Lung (tissue), 12 donors: ENCODE results near the gene YJU2. TPM values are rescaled to one million over a fixed set of nuclear protein-coding genes. Genes with fewer than 3 reads are reported as not detected.

ENCODE experiments used
- ATAC-seq: fragments of 200-7000 bp; cut with Tn5 transposase; one replicate; pipeline ENCODE4 v1.9.1; 2020; ENCODE audit warnings: moderate number of reproducible peaks; ENCODE audit not compliant: insufficient read depth, low FRiP score
- DNase-seq, 3 donors: peaks; one replicate each; pipeline ENCODE4 v3.0.0-alpha.2; 2013 to 2017
- H3K27ac ChIP-seq, 2 donors: one replicate each; pipeline ENCODE4 v1.5.1; 2013; ENCODE audit warnings: mild to moderate bottlenecking in 2 of 2, moderate library complexity in 2 of 2, control low read depth in 1 of 2, inconsistent platforms in 1 of 2, low read depth in 1 of 2, low read length in 1 of 2
- H3K27me3 ChIP-seq, 3 donors: one replicate each; pipeline ENCODE4 v1.5.1; 2013; ENCODE audit warnings: low read length in 2 of 3; ENCODE audit not compliant: control insufficient read depth in 3 of 3, insufficient read depth in 3 of 3
- H3K36me3 ChIP-seq, 4 donors: one replicate each; pipeline ENCODE4 v1.5.1; 2013; ENCODE audit warnings: low read length in 4 of 4, mild to moderate bottlenecking in 1 of 4, moderate library complexity in 1 of 4; ENCODE audit not compliant: control insufficient read depth in 4 of 4, insufficient read depth in 4 of 4
- H3K4me1 ChIP-seq, 5 donors: one replicate each; pipeline ENCODE4 v1.5.1; 2013; ENCODE audit warnings: low read length in 5 of 5, mild to moderate bottlenecking in 2 of 5, moderate library complexity in 1 of 5; ENCODE audit not compliant: control insufficient read depth in 5 of 5, insufficient read depth in 5 of 5
- H3K4me3 ChIP-seq: one replicate; pipeline ENCODE4 v1.5.1; 2013; ENCODE audit warnings: mild to moderate bottlenecking, control low read depth, moderate library complexity
- H3K9ac ChIP-seq, 2 donors: one replicate each; pipeline ENCODE4 v1.5.1; 2013; ENCODE audit warnings: low read length in 2 of 2, control low read depth in 1 of 2; ENCODE audit not compliant: insufficient read depth in 1 of 2
- H3K9me3 ChIP-seq, 4 donors: one replicate each; pipeline ENCODE4 v1.5.1; 2013; ENCODE audit warnings: low read length in 3 of 4, mild to moderate bottlenecking in 1 of 4, moderate library complexity in 1 of 4; ENCODE audit not compliant: control insufficient read depth in 4 of 4, insufficient read depth in 3 of 4
- WGBS, 2 donors: extraction: QIAGEN DNeasy Blood & Tissue Kit; methylation state at CpG; one replicate each; pipeline ENCODE4 v1.1.7; 2013; 5-methylcytosine and 5-hydroxymethylcytosine counted together
- polyA plus RNA-seq, 2 donors: library from polyadenylated mRNA; stranded (reverse); fragments of 200-250 nt; gene quantifications; one replicate each; pipeline ENCODE4 v1.2.1, GENCODE V29; 2013
- total RNA-seq, 2 donors: library from RNA; depleted of rRNA in 1 of 2; stranded (reverse); fragments of >200 nt in 1 of 2; gene quantifications; one replicate each; pipeline ENCODE4 v1.2.1, GENCODE V29; 2014 to 2021
- TF ChIP-seq, protein P1 (sequence below): IDR thresholded peaks from 2 replicates; pipeline ENCODE4 v1.5.1; 2012; ENCODE audit warnings: mild to moderate bottlenecking; ENCODE audit errors: control extremely low read depth, extremely low read depth
- donor health status: control.
- donor health status: control.
- donor health status: Bipolar disorder and iron deficiency.
- donor health status: healthy.
- donor health status: DM: yes; HTN: yes; CAD: no.

Gene YJU2
- total and polyA plus RNA-seq, 4 donors = 11.2 to 44.2 (median 26.5) TPM

DNA sequence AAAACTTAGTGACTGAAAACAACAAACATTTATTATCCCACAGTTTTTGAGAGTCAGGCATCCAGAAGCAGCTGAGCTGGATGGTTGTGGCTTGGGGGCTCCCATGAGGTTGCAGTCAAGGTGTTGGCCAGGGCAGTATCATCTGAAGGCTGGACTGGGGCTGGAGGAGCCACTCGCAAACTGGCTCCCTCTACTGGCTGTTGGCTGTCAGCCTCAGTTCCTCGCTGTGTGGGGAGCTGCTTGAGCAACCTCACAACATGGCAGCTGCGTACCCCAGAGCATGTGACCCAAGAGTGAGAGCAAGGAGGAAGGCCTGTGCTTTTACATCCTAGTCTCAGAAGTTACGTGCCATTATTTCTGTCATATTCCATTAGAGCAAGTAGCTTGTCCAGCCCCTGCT, 9.7 kb downstream of the YJU2 start:
- ATAC-seq = no peak
- no peak for DNase-seq
- no peaks in the 10 kb centered on the region for H3K4me1 ChIP-seq
- TF ChIP-seq, protein P1, sequence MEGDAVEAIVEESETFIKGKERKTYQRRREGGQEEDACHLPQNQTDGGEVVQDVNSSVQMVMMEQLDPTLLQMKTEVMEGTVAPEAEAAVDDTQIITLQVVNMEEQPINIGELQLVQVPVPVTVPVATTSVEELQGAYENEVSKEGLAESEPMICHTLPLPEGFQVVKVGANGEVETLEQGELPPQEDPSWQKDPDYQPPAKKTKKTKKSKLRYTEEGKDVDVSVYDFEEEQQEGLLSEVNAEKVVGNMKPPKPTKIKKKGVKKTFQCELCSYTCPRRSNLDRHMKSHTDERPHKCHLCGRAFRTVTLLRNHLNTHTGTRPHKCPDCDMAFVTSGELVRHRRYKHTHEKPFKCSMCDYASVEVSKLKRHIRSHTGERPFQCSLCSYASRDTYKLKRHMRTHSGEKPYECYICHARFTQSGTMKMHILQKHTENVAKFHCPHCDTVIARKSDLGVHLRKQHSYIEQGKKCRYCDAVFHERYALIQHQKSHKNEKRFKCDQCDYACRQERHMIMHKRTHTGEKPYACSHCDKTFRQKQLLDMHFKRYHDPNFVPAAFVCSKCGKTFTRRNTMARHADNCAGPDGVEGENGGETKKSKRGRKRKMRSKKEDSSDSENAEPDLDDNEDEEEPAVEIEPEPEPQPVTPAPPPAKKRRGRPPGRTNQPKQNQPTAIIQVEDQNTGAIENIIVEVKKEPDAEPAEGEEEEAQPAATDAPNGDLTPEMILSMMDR = no peak
- no peak overlapping the region for H3K9ac ChIP-seq
- H3K27ac ChIP-seq = no peak overlapping the region
- 96 to 99% methylated on average over 4 of the region's 4 CpGs for WGBS, 2 donors
- peaks cover 0 to 12% (median 0%) of the 10 kb centered on the region in 4 donors for H3K9me3 ChIP-seq
- H3K27me3 ChIP-seq = no peaks in the 10 kb centered on the region
- no peak overlapping the region for H3K4me3 ChIP-seq
- H3K36me3 ChIP-seq = peaks cover 14 to 58% (median 31%) of the 10 kb centered on the region in 4 donors

DNA sequence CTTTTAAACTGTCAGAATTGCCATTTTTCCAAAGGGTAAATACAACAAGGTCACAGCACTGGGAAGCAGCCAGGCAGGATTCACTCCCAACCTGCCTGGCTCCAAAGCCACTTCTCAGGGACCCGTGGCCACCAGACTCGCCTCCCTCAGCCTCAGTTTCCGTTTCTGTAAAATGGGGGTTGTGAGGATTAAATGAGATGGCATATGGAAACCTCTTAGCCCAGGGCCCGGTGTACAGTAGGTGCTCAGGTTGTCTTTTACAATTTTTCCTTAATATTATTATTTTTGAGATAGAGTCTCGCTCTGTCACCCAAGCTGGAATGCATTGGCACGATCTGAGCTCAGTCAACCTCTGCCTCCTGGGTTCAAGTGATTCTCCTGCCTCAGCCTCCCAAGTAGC, 10.1 kb downstream of the YJU2 start:
- no peaks in the 10 kb centered on the region for H3K27me3 ChIP-seq
- H3K27ac ChIP-seq = no peak overlapping the region
- H3K9ac ChIP-seq = no peak overlapping the region
- H3K4me3 ChIP-seq = no peak overlapping the region
- H3K9me3 ChIP-seq = peaks cover 0 to 12% (median 0%) of the 10 kb centered on the region in 4 donors
- no peak for ATAC-seq
- TF ChIP-seq, protein P1 = no peak
- H3K4me1 ChIP-seq = no peaks in the 10 kb centered on the region
- DNase-seq = no peak
- WGBS, 2 donors = 88 to 89% methylated on average over 6 of the region's 6 CpGs
- H3K36me3 ChIP-seq = peaks cover 14 to 60% (median 28%) of the 10 kb centered on the region in 4 donors

DNA sequence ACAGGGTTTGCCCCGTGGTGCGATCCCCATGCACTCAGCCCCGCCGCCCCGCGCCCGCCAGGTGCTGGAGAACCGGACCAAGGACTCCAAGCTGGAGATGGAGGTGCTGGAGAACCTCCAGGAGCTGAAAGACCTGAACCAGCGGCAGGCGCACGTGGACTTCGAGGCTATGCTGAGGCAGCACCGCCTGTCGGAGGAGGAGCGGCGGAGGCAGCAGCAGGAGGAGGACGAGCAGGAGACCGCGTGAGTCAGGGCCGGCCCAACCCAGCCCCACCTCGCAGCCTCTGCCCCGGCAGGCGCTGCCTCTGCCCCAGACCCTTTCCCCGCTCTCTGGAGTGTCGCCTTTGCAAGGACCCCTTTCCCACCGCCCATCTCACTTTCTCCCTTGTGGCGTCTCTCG, 11.3 kb downstream of the YJU2 start:
- DNase-seq = no peak
- H3K4me1 ChIP-seq = no peaks in the 10 kb centered on the region
- peaks cover 14 to 64% (median 24%) of the 10 kb centered on the region in 4 donors for H3K36me3 ChIP-seq
- no peak overlapping the region for H3K27ac ChIP-seq
- ATAC-seq = no peak
- TF ChIP-seq, protein P1 = no peak
- no peak overlapping the region for H3K4me3 ChIP-seq
- H3K27me3 ChIP-seq = no peaks in the 10 kb centered on the region
- WGBS, 2 donors = 95 to 97% methylated on average over 28 of the region's 28 CpGs
- peaks cover 0 to 12% (median 0%) of the 10 kb centered on the region in 4 donors for H3K9me3 ChIP-seq
- no peak overlapping the region for H3K9ac ChIP-seq

DNA sequence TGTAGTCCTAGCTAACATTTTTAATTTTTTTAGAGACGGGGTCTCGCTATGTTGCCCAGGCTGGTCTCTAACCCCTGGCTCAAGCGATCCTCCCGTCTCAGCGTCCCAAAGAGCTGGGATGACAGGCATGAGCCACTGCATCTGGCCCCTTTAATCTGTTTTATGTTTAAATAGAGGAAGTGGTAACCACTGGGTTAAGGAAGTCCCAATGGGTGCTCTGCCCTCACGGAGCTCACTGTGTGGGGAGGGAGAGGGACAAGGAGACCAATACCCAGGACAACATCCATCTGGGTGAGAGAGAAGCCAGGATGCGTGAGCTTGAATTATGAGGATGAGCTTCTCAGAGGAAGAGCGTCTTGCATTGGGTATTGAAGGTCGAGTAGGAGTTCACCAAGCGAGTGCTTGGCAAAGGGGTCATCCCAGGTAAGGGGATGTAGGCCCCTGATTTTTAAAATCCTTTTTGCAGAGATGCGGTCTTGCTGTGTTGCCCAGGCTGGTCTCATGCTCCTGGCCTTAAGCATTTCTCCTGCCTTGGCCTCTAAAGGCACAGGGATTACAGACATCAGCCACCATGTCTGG, 13.8 kb downstream of the YJU2 start:
- ATAC-seq (no peak), DNase-seq (no peak)
- peaks cover 11 to 55% (median 13%) of the 10 kb centered on the region in 4 donors for H3K36me3 ChIP-seq
- no peak overlapping the region for H3K27ac ChIP-seq
- WGBS, 2 donors = 76 to 85% methylated on average over 11 of the region's 11 CpGs
- no peak overlapping the region for H3K9ac ChIP-seq
- no peaks in the 10 kb centered on the region for H3K27me3 ChIP-seq
- H3K9me3 ChIP-seq = peaks cover 0 to 6% (median 0%) of the 10 kb centered on the region in 4 donors
- no peak overlapping the region for H3K4me3 ChIP-seq
- no peaks in the 10 kb centered on the region for H3K4me1 ChIP-seq
- TF ChIP-seq, protein P1 = no peak
